Measurements from ENCODE around the gene SCUBE2.

- TF ChIP-seq CTCF (conservative IDR thresholded peaks at IDR 0.05; ENCODE audit: low read depth, low read length) (no peak), EZH2phosphoT487 (IDR thresholded peaks at IDR 0.05; ENCODE audit: borderline replicate concordance, low read length) (no peak)
Observed at GRCh38 chr11:9003573-9004182, 87.7 kb downstream of the SCUBE2 start, which contains the start of gene NRIP3.

Measured in PC-3 (cell line).